GM12891 (cell line): ENCODE data around the gene TRMU.

Experiments used
- DNase-seq: peaks from one replicate; pipeline ENCODE4 v3.0.0; 2011; ENCODE audit warnings: low spot score; ENCODE audit not compliant: insufficient read length
- FAIRE-seq: peaks from 2 replicates; lab custom pipeline; 2011; peaks lifted over from hg19 to GRCh38; lab: Jason Lieb, UNC
- PAX5 ChIP-seq: IDR thresholded peaks from 2 replicates; pipeline ENCODE4 v1.6.1; 2011; ENCODE audit warnings: low read length, moderate library complexity, mild to moderate bottlenecking; ENCODE audit not compliant: insufficient read depth, severe bottlenecking
- POLR2A ChIP-seq: IDR thresholded peaks from 2 replicates; pipeline ENCODE4 v1.6.1; 2011; ENCODE audit warnings: low read depth, low read length, control low read depth
- POLR2AphosphoS5 ChIP-seq: IDR thresholded peaks from 2 replicates; pipeline ENCODE4 v1.6.1; 2011; ENCODE audit warnings: low read depth, low read length, control low read depth
- POU2F2 ChIP-seq: IDR thresholded peaks from 2 replicates; pipeline ENCODE4 v1.6.1; 2011; ENCODE audit warnings: low read depth, mild to moderate bottlenecking, control low read depth, low read length, moderate library complexity
- SPI1 ChIP-seq: IDR thresholded peaks from 2 replicates; pipeline ENCODE4 v1.6.1; 2011; ENCODE audit warnings: low read depth, low read length, control low read depth
- TAF1 ChIP-seq: IDR thresholded peaks from 2 replicates; pipeline ENCODE4 v1.6.1; 2011; ENCODE audit warnings: low read depth, low read length, control low read depth

The TRMU gene

GRCh38 chr22:46366801-46367706, 31.5 kb downstream of the TRMU start:
- no peak for FAIRE-seq
- no peak for DNase-seq
- TF ChIP-seq POLR2A (no peak), TAF1 (no peak), POLR2AphosphoS5 (no peak), POU2F2 (no peak), PAX5 (no peak)

- FAIRE-seq = peak; percentile 98
- TF ChIP-seq POU2F2 = no peak
- TF ChIP-seq TAF1 = no peak
- TF ChIP-seq PAX5 = no peak
- no peak for TF ChIP-seq POLR2A
- TF ChIP-seq POLR2AphosphoS5 = no peak
- no peak for TF ChIP-seq SPI1
- DNase-seq = peak; percentile 92
Observed at GRCh38 chr22:46367707-46368191, 32.2 kb downstream of the TRMU start.

- DNase-seq = no peak
- FAIRE-seq = no peak
- no peak for TF ChIP-seq POLR2AphosphoS5
- TF ChIP-seq POLR2A = no peak
- no peak for TF ChIP-seq SPI1
- no peak for TF ChIP-seq TAF1
- TF ChIP-seq POU2F2 = no peak
- TF ChIP-seq PAX5 = no peak
Observed at GRCh38 chr22:46368422-46368821, 32.9 kb downstream of the TRMU start.

- TF ChIP-seq SPI1 (no peak), POLR2A (no peak), PAX5 (no peak), POLR2AphosphoS5 (no peak), POU2F2 (no peak), TAF1 (no peak)
- FAIRE-seq (no peak), DNase-seq (no peak)
Observed at GRCh38 chr22:46368871-46369715, 33.6 kb downstream of the TRMU start.

GRCh38 chr22:46369716-46370583, 34.4 kb downstream of the TRMU start:
- DNase-seq = no peak
- no peak for TF ChIP-seq POLR2AphosphoS5
- no peak for TF ChIP-seq POLR2A
- no peak for TF ChIP-seq POU2F2
- no peak for TF ChIP-seq PAX5
- TF ChIP-seq SPI1 = no peak
- TF ChIP-seq TAF1 = no peak
- peak; percentile 81 for FAIRE-seq

GRCh38 chr22:46370584-46371291, 35.2 kb downstream of the TRMU start:
- DNase-seq = no peak
- no peak for FAIRE-seq
- TF ChIP-seq PAX5 (no peak), SPI1 (no peak), POU2F2 (no peak), POLR2A (no peak), POLR2AphosphoS5 (no peak), TAF1 (no peak)

GRCh38 chr22:46371623-46372226, 36.2 kb downstream of the TRMU start:
- no peak for FAIRE-seq
- no peak for DNase-seq
- TF ChIP-seq POU2F2 = no peak
- no peak for TF ChIP-seq PAX5
- TF ChIP-seq POLR2AphosphoS5 = no peak
- no peak for TF ChIP-seq TAF1
- TF ChIP-seq POLR2A = no peak
- TF ChIP-seq SPI1 = no peak
